GM18499 (cell line): Measurements from ENCODE around the gene GATAD2A.

ENCODE experiments used
- ATAC-seq: cut with Tn5 transposase; IDR thresholded peaks from one replicate; pipeline ENCODE4 v1.9.1; 2021; ENCODE audit warnings: moderate number of reproducible peaks; ENCODE audit not compliant: insufficient read depth, unreplicated experiment

The GATAD2A gene

GRCh38 chr19:19540715-19541515 is 135.4 kb downstream of the GATAD2A start:
- no peak for ATAC-seq

DNA sequence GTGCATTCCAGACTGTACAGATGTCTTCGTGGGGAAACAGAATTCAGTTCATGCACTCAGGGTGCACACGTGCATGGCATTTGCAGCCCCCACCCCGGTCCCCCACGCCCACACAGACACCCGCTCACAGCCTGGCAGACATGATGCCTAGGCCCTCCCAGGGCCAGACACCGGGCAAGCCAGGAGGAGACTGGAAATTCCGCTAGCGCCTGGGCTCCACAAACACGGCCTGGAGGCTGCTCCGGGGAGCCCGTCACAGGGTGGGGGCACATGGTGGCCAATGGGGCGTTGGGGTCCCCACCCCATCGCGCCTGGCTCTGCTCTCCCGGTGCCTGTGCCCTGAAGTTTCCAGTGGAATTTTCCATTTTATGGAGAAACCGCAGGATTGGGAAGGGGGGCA is 136.1 kb downstream of the GATAD2A start:
- ATAC-seq = no peak

GRCh38 chr19:19542507-19542906 is 137.0 kb downstream of the GATAD2A start:
- no peak for ATAC-seq

- ATAC-seq = no peak
Measured at GRCh38 chr19:19543101-19543500, 137.6 kb downstream of the GATAD2A start.

- no peak for ATAC-seq
Measured at GRCh38 chr19:19543640-19544039, 138.2 kb downstream of the GATAD2A start.

DNA sequence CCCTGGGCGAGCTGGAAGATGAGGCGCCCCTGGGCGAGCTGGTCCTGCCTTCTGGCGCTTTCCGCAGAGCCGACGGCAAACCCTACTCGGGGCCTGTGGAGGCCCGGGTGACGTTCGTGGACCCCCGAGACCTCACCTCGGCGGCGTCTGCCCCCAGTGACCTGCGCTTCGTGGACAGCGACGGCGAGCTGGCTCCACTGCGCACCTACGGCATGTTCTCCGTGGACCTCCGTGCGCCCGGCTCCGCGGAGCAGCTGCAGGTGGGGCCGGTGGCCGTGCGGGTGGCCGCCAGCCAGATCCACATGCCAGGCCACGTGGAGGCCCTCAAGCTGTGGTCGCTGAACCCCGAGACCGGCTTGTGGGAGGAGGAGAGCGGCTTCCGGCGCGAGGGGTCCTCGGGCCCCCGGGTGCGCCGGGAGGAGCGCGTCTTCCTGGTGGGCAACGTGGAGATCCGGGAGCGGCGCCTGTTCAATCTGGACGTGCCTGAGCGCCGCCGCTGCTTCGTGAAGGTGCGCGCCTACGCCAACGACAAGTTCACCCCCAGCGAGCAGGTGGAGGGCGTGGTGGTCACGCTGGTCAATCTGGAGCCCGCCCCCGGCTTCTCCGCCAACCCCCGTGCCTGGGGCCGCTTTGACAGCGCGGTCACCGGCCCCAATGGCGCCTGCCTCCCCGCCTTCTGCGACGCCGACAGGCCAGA is 138.9 kb downstream of the GATAD2A start:
- ATAC-seq = no peak

- ATAC-seq = no peak
Measured at GRCh38 chr19:19544954-19545591, 139.6 kb downstream of the GATAD2A start.

GRCh38 chr19:19545707-19546106 is 140.2 kb downstream of the GATAD2A start:
- ATAC-seq = no peak

- ATAC-seq = no peak
Measured at GRCh38 chr19:19546751-19547162, 141.3 kb downstream of the GATAD2A start.

- no peak for ATAC-seq
Measured at GRCh38 chr19:19547674-19548336, 142.3 kb downstream of the GATAD2A start.

DNA sequence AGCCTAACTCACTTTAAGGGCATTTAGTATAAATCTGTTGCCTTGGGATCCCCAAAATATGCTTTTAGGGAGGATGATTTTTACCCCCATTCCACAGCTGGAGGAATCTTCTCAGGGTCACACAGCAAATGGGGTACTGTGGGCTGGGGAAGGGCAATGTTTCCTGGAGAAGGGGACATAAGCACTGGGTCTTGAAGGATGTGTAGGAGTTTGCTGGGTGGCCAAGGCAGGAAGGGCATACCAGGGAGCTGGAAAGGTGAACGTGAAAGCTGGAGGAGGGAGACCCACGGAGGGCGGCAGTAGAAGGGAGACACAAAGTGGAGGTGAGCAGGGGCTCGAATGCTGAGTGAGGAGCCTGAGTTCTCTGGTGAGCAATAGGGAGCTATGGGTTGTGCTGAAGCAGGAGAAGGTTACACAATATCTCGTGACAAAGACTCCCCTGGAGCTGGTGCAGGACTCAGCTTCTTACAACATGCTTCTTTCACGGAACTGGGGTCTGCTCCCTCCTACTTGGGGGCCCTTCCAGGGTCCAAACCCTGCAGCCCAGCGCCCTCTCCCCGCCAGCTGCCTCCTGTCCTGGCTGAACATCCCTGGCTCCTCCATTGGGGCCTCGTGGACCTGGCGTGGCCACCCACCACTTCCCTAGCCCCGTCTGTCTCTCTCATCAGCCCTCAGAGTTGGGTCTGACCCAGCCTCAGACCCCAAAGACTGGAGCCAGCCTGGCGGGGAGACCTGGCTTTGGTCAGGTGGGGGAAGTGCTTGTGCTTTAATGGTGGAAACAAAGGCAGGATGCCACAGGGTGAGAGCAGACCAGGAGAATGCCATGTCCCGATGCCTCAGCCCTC is 143.7 kb downstream of the GATAD2A start:
- no peak for ATAC-seq

DNA sequence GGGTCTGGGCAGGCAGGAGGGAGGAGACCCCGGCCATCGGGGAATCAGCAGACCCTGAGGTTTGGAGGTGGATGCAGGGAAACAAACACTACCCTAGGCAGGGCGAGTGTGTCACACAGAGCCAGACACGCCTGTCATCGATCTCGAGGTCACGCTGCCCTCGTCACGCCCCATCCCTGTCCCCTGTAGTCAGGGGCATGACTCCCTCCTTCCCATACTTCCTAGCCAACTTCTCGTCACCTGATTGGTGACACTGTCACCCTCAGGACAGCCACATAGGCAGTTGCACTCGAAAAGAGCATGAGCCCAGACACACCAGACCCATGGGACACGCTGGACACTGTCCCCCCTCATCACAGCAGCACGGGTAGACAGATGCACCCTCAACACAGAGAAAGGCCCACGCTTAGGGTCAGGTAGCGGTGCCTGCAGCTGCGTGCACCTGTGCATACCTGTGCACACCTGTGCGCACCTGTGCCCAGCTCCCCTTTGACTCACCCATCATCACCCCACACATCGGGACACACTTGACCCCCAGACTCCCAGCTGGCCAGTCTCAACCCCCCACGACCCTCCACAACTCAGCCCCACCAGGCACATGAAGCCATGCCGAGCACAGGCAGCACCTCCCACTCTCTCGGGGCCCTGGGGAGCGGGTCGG is 144.5 kb downstream of the GATAD2A start:
- ATAC-seq = no peak

DNA sequence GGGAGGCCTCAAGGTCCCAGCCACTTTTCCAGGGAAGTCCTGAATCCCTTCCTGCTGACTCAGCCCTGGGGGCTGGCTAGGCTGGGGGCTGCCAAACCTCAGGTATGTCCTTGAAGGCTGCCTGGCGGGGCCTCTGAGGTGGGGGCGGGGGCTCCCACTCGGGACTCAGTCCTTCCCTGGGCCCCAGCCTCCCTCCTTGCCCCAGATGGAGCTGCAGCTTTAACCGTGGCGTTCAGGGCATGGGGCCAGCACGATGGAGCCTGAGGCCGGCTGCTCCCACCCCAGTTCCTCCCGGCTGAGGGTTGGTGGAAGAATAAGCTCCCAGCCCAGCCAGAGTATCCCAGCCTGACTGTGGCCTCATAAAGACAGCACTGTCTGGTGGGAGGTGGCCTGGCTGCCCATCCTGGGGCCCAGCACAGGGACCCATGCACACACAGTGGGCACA is 145.0 kb downstream of the GATAD2A start:
- no peak for ATAC-seq

GRCh38 chr19:19550972-19551852 is 145.7 kb downstream of the GATAD2A start:
- no peak for ATAC-seq

GRCh38 chr19:19551853-19552192 is 146.3 kb downstream of the GATAD2A start:
- ATAC-seq = no peak

DNA sequence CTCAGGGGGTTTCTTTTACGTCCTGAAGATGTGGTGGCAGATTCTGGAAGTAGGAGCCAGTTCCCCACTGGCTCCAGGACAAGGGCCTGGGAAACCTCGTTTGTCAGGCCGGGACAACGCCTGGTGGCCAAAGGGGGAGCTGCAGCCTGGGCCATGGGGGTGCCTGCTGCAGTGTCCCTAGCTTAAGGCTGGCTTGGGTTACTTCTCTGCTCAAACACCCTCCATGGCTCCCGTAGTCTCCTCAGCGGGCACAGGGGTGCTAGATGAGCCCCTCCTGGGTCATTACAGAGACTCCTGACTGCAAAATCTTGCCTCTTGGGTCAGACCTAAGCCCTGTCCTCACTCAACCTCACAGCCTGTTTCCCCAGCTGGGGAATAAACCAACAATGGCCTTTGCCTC is 147.3 kb downstream of the GATAD2A start:
- no peak for ATAC-seq

DNA sequence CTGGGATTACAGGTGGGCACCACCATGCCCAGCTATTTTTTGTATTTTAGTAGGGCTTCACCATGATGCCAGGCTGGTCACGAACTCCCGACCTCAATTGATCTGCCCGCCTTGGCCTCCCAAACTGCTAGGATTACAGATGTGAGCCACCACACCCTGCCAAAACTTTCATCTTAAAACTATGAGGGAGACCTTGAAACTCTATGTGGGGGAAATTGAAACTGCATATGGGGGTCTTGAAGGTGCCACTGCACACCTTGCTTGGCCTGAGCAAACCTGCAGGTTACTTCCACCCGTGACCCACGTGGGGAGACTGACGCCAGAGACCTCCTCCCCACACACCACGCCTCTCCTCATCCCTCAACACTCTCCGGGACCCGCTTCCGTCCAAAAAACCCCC is 148.2 kb downstream of the GATAD2A start:
- no peak for ATAC-seq
